ENCODE measurements around the gene NME2.

The NME2 gene

GRCh38 chr17:51214920-51215319 lies 48.7 kb downstream of the NME2 start:
- DNase-seq = no peak

DNA sequence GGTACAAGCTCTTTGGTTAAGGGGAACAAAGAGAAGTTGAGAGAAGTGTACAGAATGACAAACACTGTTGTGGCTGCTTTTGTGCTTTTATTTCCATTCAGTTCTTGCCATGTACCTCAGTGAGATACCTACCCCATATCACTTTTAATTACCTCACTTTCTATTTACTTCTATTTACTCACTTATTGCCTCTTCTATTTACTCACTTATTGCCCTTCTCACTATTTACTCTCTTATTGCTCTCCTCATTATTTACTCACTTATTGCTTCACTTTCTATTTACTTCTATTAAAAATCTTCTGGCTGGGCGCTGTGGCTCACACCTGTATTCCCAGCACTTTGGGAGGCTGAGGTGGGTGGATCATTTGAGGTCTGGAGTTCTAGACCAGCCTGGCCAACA lies 51.7 kb downstream of the NME2 start:
- DNase-seq = no peak

GRCh38 chr17:51221322-51221721 lies 55.1 kb downstream of the NME2 start:
- no peak for DNase-seq

Measured in T-helper 1 cell (primary cell).